GM19468 (cell line): ENCODE results near the gene ITPK1.

Experiments used
- ATAC-seq: cut with Tn5 transposase; IDR thresholded peaks from one replicate; pipeline ENCODE4 v1.9.1; 2021; ENCODE audit warnings: mild to moderate bottlenecking, moderate library complexity, moderate number of reproducible peaks; ENCODE audit not compliant: unreplicated experiment; ENCODE audit errors: extremely low read depth

Gene ITPK1

DNA sequence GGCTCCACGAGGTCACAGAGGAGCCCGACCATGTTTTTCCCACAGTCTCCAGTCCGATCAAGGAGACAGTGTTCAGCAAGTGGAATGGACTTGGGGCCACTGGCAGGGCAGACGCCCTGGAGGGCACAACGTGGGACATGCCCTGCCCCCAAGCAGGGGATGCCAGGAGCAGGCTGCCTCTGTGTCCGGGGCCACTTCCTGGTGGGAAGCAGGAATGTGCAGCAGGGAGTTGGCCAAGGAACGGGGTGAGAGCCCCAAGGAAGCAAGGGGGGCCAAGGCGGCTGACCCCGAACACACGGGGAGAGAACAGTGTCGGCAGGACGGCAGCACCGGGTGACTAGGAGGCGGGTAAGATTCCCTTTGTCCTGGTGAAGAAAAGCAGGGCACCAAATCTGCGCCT, 100.2 kb downstream of the ITPK1 start:
- no peak for ATAC-seq

DNA sequence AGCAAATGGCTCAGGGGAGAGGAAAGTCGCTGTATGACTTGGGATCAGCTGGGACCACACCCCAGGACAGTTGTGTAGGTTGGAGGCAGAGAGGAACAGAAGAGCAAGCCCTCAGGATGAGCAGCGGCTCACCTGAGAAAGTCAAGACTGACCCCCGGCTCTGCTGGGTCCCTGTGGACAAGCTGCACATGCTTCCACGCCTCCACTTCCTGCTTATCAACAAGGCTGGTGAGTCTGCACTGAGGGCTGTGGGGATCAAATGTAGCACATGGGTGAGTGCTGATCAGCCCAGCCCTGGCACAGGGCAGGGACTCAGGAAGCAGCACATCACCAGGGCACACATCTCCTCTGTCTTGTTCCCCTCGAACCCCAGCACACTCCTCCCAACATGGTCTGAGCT, 100.7 kb downstream of the ITPK1 start:
- no peak for ATAC-seq

DNA sequence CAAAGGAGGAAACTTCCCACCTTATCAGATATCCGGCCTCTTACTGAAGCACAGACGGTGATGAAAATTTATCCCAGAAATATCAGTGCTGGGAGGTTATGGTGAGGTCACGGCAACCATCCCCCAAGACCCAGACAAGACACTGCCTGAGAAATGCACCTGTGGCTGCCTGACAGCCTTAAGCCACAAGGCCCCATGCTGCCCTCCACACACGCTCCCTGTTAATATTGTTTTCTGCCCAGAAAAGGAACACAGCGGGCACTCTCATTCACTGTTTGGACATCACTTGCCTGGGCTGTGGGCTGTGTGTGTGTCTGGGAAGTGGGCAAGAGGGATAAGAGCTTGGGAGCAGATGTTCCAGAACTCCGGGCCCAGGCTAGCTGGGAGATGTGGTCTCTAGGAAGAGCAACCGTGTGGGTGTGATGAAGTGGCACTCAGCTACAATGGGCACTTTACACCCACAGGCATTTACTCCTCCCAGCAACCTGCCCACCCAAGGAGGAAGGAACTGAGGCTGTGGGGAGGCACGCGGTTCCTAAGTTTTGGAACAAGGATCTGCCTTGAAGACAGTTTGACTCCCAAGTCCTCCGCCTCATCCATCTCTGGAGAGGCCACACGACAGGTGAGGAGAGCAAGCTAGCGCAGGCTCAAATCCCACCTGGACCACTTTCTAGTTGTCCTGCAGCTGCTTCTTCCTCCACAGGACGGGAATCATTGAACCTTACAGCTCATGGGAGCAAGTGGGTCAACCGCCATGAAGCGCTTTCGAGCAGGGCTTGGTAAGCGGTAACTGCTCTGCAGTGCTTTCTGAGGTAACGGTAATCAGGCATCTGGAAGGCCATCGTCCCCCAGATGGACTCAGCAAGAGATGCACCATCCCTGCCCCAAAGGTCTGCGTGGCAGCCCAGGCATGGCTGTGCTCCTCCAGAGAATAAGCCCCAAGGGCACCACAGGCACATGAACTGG, 101.4 kb downstream of the ITPK1 start:
- ATAC-seq = no peak

DNA sequence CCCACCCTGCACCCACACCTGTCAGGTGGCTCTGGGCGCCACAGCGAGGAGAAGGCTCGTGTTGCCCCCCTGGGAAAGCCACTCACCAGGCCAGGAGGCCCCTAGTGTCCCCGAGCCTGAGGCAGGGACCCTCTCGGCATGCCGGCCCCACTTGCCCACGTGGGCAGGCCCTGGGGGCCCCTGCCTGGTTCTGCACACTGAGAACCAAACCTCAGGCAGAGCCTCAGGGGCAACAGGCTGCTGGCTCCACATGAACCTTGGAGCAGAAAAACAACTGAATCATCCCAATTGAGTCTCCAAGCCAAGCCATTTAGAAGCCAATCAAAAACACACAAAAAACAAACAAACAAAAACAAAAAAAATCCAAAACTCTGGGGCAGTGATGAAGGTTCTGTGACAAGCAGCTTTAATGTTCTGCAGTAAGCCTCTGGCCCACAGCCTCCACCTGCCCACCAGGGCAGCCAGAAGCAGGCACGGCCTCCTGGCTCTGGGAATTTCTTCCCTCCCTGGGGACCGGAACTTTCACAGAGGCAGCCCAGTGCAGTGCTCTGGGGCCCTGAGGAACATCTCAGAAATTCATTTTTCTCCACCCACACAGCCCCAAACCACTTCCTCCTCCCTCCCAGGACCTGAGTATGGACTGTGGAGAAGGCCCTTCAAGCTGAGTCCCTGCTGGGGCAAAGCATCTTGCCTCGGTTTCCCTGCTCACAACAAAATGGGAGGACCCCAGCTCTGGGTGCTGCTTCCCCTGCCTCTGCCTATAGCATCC, 102.6 kb downstream of the ITPK1 start:
- ATAC-seq = no peak

DNA sequence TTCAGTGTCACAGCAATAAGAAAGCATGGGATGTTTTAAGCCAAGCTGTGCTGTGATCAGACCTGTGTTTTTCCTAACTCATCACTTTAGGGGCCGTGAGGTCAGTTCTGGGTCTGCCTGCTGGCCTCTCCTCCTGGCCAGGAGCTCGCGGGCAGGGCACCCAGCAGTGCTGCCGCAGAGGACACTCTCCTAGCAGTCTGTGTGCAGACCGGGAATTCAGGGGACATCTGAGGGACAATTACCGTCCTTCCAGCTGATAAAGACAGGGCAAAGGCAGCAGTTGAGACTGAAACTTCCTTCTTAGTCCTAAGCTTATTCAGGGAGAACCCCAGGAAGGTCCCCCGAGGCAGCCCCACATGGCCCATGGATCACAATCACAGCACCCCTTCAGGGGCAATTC, 103.2 kb downstream of the ITPK1 start:
- ATAC-seq = no peak

DNA sequence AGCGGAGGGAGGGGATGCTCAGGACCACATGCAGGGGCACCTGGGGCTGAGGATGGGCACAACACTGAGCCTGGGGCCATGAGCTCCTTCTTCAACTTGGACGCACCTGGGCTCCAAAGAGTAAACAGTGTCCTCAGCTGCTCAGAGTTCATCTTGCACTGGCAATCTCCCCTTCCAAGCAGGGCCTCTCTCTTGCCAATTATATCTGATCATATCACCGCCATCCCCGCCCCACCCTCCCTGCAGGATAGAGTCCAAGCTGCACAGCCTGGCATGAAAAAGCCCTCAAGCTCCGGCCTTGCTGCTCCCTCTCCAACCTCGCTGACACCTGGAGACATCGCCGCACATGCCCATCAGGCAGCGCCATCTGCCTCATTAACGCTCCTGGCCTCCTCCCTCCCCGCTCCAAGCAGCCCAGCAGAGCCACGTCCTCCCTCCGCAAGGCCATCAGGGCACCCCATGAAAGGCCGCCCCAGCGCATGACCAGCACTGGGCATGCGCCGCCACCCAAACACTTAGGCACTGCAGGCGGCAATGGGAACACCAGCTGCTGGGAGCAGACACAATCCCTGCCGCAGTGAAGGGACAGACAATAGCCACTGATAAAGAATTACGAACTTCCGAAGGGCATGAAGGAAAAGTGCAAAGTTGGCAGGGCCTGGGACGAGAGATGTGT, 103.9 kb downstream of the ITPK1 start:
- ATAC-seq = no peak

DNA sequence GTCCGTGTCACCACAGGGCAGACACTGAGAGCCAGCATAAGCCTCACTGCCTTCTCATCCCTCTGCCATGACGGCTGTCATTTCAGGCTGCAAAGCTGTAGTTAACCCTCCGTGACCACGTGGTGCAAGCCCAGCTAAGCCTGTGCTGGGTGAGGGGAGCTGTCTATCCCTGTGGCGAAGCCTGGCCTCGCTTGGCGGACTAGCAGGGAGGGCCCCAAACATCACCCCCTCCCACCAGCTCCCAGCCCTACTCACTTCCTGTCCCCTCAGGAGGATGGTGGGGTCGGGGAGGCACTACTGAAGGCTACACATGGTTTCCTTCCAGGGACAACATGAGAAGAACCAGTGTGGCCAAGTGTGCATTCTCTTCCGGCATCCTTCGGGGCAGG, 104.6 kb downstream of the ITPK1 start:
- ATAC-seq = no peak

DNA sequence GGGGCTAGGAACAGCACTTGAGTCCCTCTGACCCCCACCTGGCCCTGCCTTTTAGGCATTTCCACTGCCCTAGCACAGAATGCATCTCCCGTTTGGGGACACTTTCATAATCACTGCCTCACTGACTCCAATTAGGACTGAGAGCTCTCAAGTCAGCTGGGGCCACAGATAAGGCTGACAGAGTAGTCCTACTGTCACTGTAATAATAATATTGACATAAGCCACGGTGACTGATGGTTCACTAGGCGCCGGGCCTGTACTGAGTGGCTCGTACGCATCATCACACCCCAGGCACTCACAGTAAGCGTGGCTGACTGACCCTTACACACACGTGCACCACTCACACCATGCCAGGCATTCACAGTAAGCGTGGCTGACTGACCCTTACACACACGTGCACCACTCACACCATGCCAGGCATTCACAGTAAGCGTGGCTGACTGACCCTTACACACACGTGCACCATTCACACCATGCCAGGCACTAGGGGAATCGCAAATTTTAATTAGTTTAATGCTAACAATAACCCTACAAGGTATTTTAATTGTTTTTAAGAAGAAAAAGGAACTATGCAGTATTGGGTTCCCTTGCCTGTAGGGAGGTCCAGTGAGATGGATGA, 105.1 kb downstream of the ITPK1 start:
- ATAC-seq = no peak

DNA sequence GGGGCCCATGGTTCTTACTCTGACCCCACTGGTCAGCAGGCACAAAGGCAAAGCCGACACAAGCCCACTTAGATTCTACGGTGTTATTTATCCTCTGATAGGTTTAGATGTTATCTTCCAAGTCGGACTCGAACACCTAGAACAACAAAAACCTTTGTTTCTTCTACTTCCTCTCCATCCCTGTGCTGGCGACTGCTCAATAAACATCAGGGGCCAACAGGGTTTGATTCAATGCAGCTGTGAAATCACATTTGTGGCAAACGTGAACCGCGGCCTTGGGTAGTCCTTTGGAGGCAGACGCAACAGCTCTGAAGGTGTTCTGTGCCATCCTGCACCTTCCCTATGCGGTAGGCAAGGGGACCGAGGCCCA, 105.6 kb downstream of the ITPK1 start:
- ATAC-seq = no peak

DNA sequence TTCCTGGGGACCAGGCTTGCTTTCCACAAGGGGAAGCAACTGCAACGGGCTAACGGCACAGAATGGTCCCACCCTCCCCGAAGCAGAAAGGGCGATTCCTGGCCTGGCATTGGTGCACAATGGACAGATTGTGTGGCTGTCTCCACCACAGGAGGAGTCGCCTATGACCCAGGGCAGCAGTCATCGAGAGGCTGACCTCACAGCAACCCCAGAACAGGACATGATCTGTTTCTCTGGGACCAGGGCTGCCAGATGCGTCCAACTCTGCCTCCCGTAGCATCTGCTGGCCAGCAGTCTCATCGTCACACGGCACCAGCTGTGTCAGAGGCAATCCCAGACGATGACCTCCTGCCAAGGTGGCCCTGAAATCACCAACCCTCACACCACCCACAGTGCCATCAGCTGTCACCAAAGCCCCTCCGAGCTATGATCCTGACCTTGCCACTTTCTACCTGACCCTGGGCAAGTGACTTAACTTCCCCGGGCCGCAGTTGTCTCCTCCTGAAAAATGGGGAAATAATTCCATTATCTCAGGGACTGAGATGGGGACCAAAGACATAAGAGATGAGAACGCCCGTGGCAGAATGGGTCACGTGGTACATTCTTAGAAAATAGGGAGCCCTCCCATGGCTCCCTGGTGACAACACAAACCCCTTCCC, 106.1 kb downstream of the ITPK1 start:
- ATAC-seq = no peak

DNA sequence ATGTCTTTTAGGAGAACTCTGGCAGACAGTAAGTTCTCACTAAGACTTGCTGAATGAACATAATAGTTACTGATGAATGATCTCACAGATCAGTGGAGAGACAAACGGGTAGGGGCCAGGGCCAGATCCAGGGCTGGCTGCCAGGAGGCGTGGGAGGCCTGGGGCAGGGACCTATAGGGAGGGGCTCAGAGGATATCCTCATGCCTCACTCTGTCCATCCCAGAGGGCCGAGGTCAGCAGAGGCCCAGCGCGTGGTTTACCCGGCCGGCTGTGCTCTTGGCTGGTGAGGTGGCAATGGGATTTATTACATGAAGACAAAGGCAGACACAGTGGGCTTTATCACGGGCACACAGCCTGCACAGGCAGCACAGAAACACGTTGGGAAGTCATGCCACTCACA, 107.3 kb downstream of the ITPK1 start:
- no peak for ATAC-seq

DNA sequence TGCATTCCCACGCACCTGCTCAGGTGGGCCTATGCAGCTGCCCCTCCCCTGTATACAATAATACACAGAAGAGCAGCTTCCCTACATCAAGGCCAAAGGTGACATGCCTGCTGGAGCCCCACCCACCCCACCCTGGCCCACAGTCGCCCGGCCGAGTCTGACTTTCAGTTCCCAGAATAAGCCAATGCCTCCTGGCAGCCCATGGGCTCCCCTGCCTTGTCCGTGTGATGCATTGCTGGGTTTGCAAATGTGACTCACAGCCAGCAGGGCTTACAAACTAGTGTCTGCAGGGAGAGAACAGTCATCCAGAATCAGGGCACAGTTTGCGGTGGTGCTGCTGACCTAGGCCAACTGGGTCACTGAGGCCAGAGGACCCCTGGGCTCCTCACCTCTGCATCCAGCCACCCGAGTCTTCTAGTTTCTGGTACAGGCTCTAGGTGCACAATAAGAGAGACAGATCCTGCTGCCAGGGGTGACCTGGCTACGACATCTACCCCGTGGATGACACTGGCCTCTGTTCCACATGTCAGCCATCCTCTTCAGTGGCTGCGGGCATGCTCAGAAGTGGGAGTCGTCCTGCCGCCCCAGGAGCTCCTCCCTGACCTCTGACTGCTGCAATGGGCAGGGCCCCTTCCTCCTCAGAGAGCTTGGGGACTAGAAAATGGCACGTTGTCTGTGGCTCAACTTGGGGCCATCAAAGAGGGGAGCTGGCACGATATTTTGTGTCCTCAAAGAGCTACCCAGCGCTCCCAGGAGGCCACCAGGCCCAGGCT, 108.3 kb downstream of the ITPK1 start:
- no peak for ATAC-seq

DNA sequence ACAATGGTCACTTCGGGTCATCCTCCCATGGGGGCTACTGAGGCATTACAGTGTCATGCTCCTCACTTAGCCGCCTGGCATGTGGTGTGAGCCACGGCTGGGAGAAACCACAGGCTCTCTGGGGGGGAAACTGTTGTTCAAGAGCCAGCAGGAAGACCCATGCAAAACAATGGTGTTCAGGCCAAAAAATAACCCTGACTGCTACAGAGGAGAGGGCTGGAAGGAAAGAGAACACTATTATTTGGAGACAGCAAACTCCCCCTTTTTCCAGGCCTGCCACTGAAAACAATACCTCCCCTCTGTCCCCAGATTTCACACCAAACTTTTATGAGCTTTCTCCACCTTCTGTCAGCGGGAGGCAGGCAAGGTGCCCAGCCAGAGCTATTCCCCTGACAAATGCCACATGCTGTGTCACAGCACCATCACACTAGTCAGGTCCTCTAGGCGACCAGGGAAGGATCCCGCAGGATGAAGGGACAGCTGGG, 109.1 kb downstream of the ITPK1 start:
- ATAC-seq = no peak

DNA sequence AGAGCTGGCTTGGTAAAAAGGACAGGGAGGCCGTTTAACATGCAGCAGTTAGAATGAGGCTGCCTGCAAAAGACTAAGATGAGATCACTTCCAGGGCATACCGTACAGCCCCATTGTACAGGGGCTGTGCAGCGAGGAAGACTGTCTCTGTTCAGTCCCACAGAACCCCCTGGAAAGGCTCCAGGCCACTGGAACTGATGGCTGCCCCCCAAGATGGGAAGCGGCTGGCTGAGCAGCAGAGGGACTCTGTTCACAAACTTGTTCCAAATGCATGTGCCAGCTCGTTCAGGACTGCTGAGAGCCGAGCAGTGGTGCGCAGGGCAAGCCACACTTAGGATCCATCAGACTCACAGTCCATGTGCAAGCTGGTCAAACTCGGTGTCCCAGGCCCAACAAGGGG, 109.9 kb downstream of the ITPK1 start:
- ATAC-seq = no peak

DNA sequence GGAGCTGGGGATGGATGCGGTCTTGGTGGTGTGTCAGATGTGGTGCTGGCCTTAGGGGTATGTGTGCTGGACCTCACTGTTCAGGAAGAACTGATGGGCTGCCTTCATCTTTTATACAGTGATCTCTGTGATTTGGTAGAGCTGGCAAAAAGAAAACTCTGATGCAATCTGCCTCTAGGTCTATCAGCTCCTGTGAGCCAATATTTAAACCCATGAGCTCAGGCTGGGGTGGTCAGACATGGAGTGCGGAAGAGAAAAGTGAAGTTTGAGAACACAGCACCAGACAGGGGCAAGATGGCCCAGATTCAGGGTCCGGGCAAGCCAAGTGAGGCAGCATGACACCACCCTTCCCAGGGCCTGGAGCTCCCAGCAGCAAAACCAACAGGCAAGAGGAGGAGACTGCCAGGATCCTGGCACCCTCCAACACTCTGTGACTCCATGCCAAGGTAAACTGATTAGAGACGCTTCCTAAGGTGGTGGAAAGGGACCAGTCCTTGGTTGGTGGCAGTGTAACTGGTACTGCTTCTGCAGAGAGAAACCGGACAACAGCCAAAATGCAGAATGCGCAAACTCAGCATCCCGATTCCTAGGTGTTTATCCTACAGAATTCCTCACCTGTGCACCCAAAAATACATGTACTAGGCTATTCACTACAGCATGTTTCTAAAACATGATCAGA, 110.5 kb downstream of the ITPK1 start:
- no peak for ATAC-seq

DNA sequence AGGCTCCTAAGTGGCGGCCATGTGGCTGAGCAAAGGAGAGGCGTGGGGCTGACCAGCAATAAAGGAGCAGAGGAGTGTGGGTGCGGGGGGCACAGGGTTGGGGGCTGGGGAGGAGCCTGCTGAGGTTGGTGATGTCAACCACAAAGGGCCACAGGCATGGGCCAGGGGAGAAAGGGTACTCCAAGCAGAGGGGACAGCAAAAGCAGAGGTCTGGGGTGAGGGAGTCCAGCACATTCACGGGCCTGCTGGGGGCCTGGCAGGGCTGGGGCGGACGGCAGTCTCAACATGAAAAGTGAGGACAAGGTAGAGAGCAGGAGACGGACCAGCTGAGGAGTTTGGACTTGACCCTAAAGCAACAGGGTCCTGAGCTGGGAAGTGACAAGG, 111.0 kb downstream of the ITPK1 start:
- no peak for ATAC-seq

DNA sequence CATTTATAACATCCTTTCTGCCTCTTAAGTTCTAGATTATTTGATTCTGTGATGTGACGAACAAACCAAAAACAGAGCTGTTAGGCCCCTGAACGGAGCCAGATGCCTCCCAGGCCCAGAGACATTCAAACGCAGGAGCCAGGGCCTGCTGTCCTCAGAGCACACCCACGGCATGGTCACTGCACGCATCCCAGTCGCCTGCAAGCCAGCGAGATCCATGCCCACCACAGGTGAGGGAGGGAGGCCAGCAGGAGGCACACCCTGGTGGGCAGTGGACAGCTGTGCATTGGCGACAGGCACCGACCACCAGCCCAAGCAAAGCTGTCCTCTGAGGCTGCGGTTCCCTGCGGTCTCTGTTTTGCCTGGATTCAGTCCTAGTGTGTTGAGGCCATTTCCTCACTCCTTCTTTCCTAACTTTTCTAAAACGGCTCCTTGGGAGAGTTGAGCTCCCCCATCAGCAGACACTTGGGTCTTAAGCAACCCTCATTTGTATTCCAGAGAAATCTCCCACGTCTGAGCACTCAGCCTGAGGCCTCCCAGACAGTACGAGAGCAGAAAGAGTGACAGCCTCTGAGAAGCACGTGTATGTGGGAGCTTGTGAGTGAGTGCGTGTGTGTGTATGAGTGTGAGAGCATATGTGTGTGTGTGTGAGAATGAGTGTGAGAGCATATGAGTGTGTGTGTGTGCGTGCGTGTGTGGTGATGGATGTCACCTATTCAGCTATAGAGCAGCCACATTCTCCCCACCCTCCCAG, 111.6 kb downstream of the ITPK1 start:
- ATAC-seq = no peak

DNA sequence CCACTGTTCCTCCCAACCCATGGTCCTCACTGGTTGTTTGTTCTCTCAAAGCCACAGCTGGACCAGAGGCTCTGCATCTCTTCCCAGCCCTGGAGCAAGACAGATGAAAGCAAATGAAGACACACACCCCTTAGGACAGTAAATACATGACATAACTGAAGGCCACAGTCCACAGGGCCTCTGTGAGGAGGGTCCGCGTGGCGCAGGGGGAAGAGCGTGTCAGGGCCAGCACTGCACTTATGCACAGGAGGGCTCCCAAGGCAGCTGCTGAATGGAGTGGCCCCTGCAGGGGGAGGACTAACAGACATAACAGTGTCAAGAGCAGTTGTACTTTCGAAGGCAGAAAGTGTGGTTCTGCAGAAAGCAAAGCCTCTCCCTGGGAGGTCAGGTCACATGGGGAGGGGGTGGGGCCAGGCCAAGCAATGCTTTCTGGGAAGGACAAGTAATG, 112.8 kb downstream of the ITPK1 start:
- no peak for ATAC-seq
